Tibial nerve (tissue), 4 donors: Measurements from ENCODE around the gene PPP1R3E. TPM values are rescaled to one million over a fixed set of nuclear protein-coding genes. Genes with fewer than 3 reads are reported as not detected.

ENCODE experiments used
- DNase-seq, 2 donors: peaks; one replicate each; pipeline ENCODE4 v3.0.0-alpha.2; 2019; ENCODE audit warnings: low spot score in 2 of 2
- H3K27ac ChIP-seq, 4 donors: fragments of 200-600 bp; sonication (generic) in 3 of 4; one replicate each; pipeline ENCODE4 v1.5.1; 2017 to 2019; ENCODE audit warnings: mild to moderate bottlenecking in 1 of 4
- H3K27me3 ChIP-seq, 2 donors: fragments of 200-600 bp; sonication (generic) in 1 of 2; one replicate each; pipeline versions ENCODE4 v1.5.1 to v1.6.0; 2017 to 2019
- H3K36me3 ChIP-seq, 3 donors: fragments of 200-600 bp; sonication (generic); one replicate each; pipeline ENCODE4 v1.5.1; 2018 to 2019
- H3K4me1 ChIP-seq, 4 donors: fragments of 200-600 bp; sonication (generic) in 3 of 4; one replicate each; pipeline ENCODE4 v1.5.1; 2017 to 2019
- H3K4me3 ChIP-seq, 4 donors: fragments of 200-600 bp; sonication (generic) in 3 of 4; one replicate each; pipeline ENCODE4 v1.5.1; 2017 to 2019; ENCODE audit warnings: mild to moderate bottlenecking in 1 of 4, moderate library complexity in 1 of 4
- H3K9me3 ChIP-seq, 4 donors: fragments of 200-600 bp; sonication (generic) in 3 of 4; one replicate each; pipeline ENCODE4 v1.5.1; 2017 to 2019
- CTCF ChIP-seq, 5 experiments: fragments of 200-600 bp in 3 of 5; fragments of 450-650 bp in 2 of 5; sonication (generic) in 3 of 5; IDR thresholded peaks; one replicate each; pipeline ENCODE4 v1.5.1; 2016 to 2019; ENCODE audit warnings: antibody characterized with exemption in 5 of 5, mild to moderate bottlenecking in 3 of 5, moderate library complexity in 2 of 5
- EP300 ChIP-seq, 2 donors: sonication (generic); formaldehyde crosslinking; IDR thresholded peaks; one replicate each; pipeline ENCODE4 v1.6.1; 2017; ENCODE audit warnings: antibody characterized with exemption in 2 of 2, mild to moderate bottlenecking in 1 of 2
- POLR2A ChIP-seq, 2 donors: fragments of 450-650 bp; IDR thresholded peaks; one replicate each; pipeline ENCODE4 v1.6.1; 2017; ENCODE audit warnings: antibody characterized with exemption in 2 of 2, mild to moderate bottlenecking in 2 of 2, moderate library complexity in 2 of 2
- WGBS, 2 donors: methylation state at CpG; one replicate each; pipeline ENCODE4 v1.1.5; 2018; 5-methylcytosine and 5-hydroxymethylcytosine counted together
- total RNA-seq, 4 donors: library from RNA; depleted of rRNA; stranded (reverse); fragments of >200 nt; gene quantifications; one replicate each; pipeline ENCODE4 v1.1.0, GENCODE V29; 2016

The PPP1R3E gene
- total RNA-seq, 4 donors from 2014 or later: 15.0 to 29.1 (median 19.2) TPM

DNA sequence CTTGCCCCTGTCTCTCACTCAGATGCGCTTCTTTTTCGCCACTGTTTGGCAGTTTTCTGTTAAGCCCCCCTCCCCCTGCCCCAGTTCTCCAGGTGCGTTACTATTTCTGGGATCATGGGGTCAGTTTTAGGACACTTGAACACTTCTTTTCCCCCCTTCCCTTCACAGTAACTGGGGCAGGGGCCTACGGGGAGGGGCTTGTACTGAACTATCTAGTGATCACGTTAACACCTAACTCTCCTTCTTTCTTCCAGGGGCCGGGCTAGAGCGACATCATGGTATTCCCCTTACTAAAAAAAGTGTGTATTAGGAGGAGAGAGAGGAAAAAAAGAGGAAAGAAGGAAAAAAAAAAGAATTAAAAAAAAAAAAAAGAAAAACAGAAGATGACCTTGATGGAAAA, 22.3 kb upstream of the PPP1R3E start:
- no peak overlapping the region for H3K27ac ChIP-seq
- no peaks in the 10 kb centered on the region for H3K27me3 ChIP-seq
- DNase-seq: no peak
- peaks cover 5 to 44% (median 22%) of the 10 kb centered on the region in 4 donors for H3K4me1 ChIP-seq
- no peaks in the 10 kb centered on the region for H3K9me3 ChIP-seq
- no peak for TF ChIP-seq POLR2A (IDR thresholded peaks at IDR 0.05)
- no peak for TF ChIP-seq EP300 (IDR thresholded peaks at IDR 0.05)
- no peak for TF ChIP-seq CTCF (IDR thresholded peaks at IDR 0.05)
- WGBS, 2 donors: 75 to 82% methylated on average over 7 of the region's 7 CpGs
- peaks cover 0 to 30% (median 19%) of the 10 kb centered on the region in 3 donors for H3K36me3 ChIP-seq
- H3K4me3 ChIP-seq: no peak overlapping the region

DNA sequence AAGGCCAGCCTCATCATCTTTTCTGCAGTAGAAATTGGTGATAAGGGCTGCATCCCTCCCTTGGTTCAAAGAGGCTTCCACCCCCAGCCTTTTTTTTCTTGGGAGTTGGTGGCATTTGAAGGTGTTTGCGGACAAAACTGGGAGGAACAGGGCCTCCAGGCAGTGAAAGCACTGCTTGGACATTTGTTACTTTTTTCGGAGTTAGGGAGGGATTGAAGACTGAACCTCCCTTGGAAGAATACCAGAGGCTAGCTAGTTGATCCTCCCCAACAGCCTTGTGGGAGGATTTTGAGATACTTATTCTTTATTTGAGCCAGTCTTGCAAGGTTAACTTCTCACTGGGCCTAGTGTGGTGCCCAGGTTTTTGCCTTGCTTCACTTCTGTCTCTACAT, 21.8 kb upstream of the PPP1R3E start:
- H3K9me3 ChIP-seq: no peaks in the 10 kb centered on the region
- H3K27ac ChIP-seq: no peak overlapping the region
- peaks cover 5 to 46% (median 23%) of the 10 kb centered on the region in 4 donors for H3K4me1 ChIP-seq
- H3K4me3 ChIP-seq: no peak overlapping the region
- TF ChIP-seq EP300 (IDR thresholded peaks at IDR 0.05): no peak
- no peak for TF ChIP-seq CTCF (IDR thresholded peaks at IDR 0.05)
- TF ChIP-seq POLR2A (IDR thresholded peaks at IDR 0.05): no peak
- no peaks in the 10 kb centered on the region for H3K27me3 ChIP-seq
- H3K36me3 ChIP-seq: peaks cover 0 to 30% (median 19%) of the 10 kb centered on the region in 3 donors
- WGBS, 2 donors: 77 to 85% methylated on average over 2 of the region's 2 CpGs
- no peak for DNase-seq

- H3K9me3 ChIP-seq: no peaks in the 10 kb centered on the region
- peaks cover 5 to 46% (median 23%) of the 10 kb centered on the region in 4 donors for H3K4me1 ChIP-seq
- DNase-seq: no peak
- H3K4me3 ChIP-seq: no peak overlapping the region
- H3K36me3 ChIP-seq: peaks cover 0 to 30% (median 19%) of the 10 kb centered on the region in 3 donors
- no peaks in the 10 kb centered on the region for H3K27me3 ChIP-seq
- 84 to 85% methylated on average over 18 of the region's 18 CpGs for WGBS, 2 donors
- H3K27ac ChIP-seq: no peak overlapping the region
- TF ChIP-seq POLR2A (IDR thresholded peaks at IDR 0.05) (no peak), CTCF (IDR thresholded peaks at IDR 0.05) (no peak), EP300 (IDR thresholded peaks at IDR 0.05) (no peak)
Observed at GRCh38 chr14:23323838-23324454, 21.3 kb upstream of the PPP1R3E start.

DNA sequence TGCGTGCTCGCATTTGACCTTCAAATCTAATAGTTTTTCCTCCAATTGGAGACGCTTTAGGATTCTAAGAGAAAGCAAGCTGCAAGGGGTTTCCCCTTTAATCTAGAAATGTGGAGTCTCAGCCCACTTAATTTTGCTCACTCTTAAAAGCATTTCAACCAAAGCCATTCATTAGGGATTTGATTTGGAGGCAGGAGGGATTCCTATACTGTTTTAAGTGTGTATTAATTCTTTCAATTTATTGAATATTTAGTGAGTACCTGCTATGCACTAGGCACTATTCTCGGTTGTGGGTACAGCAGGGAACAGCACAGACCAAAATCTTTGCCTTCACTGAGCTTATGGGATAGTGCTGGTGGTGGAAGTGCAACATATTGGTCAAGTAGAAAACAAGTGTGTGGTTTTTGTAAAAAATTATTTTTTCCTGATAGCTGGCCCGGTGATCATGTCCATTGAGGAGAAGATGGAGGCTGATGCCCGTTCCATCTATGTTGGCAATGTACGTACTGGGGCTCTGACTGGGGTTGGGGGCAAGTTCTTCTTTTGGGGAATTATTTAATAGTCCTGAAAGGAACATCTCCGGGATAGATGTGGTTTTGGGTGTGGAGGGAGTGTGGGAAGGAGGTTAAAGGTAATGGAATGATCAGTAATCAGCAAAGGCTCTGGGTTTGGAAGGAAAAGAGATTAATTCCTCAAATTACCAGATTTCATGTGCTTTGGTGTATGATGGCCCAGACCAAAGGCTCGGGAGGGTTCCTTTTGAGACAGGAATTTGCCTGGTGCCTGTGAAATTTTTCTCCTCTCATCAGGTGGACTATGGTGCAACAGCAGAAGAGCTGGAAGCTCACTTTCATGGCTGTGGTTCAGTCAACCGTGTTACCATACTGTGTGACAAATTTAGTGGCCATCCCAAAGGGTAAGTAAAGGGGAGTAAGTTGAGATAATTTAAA, 20.2 kb upstream of the PPP1R3E start:
- WGBS, 2 donors: 35 to 37% methylated on average over 10 of the region's 10 CpGs
- peak overlapping the region in 3 of 4 donors; percentile 95 to 99 (median 98) for H3K27ac ChIP-seq
- H3K27me3 ChIP-seq: no peaks in the 10 kb centered on the region
- no peak for TF ChIP-seq EP300 (IDR thresholded peaks at IDR 0.05)
- TF ChIP-seq CTCF (IDR thresholded peaks at IDR 0.05): no peak
- TF ChIP-seq POLR2A (IDR thresholded peaks at IDR 0.05): no peak
- peak overlapping the region; percentile 78 to 99 (median 97) for H3K4me3 ChIP-seq
- no peaks in the 10 kb centered on the region for H3K9me3 ChIP-seq
- DNase-seq: no peak
- peaks cover 5 to 39% (median 20%) of the 10 kb centered on the region in 4 donors for H3K4me1 ChIP-seq
- H3K36me3 ChIP-seq: peaks cover 0 to 30% (median 19%) of the 10 kb centered on the region in 3 donors
